MM.1S (cell line): ENCODE results near the gene LYSMD3.

Source experiments
- EZH2 ChIP-seq: fragments of 300-600 bp; sonication (generic); optimal IDR thresholded peaks from 2 replicates; pipeline ENCODE3; 2017; ENCODE audit warnings: low read depth, mild to moderate bottlenecking, antibody characterized with exemption, low read length, mixed read lengths
- EZH2phosphoT487 ChIP-seq: fragments of 300-600 bp; sonication (generic); IDR thresholded peaks from 2 replicates; pipeline ENCODE4 v1.6.1; 2018; ENCODE audit warnings: antibody characterized with exemption, low read length
- TF ChIP-seq, protein P1 (sequence below): fragments of 300-600 bp; sonication (generic); IDR thresholded peaks from 2 replicates; pipeline ENCODE4 v1.5.1; 2016; ENCODE audit warnings: antibody characterized with exemption, low read length, mixed read lengths

DNA sequence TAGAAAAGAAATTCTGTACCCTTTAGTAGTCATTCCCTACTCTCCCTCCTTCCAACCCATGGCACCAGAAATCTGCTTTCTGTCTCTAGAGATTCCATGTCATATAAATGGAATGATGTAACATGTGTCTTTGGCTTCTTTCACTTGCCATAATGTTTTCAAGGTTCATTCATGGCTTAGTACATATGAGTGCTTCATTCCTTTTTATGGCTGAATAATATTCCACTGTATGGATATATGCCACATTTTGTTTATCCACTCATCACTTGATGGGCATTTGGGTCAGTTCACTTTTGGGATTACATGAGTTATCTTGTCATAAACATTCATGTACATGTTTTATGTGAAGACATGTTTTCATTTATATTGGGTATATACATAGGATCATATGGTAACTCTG lies 35.3 kb downstream of the LYSMD3 start:
- TF ChIP-seq, protein P1, sequence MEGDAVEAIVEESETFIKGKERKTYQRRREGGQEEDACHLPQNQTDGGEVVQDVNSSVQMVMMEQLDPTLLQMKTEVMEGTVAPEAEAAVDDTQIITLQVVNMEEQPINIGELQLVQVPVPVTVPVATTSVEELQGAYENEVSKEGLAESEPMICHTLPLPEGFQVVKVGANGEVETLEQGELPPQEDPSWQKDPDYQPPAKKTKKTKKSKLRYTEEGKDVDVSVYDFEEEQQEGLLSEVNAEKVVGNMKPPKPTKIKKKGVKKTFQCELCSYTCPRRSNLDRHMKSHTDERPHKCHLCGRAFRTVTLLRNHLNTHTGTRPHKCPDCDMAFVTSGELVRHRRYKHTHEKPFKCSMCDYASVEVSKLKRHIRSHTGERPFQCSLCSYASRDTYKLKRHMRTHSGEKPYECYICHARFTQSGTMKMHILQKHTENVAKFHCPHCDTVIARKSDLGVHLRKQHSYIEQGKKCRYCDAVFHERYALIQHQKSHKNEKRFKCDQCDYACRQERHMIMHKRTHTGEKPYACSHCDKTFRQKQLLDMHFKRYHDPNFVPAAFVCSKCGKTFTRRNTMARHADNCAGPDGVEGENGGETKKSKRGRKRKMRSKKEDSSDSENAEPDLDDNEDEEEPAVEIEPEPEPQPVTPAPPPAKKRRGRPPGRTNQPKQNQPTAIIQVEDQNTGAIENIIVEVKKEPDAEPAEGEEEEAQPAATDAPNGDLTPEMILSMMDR: no peak
- TF ChIP-seq EZH2 (no peak), EZH2phosphoT487 (no peak)
